DOHH2 (cell line): ENCODE measurements around the gene SLC1A1.

Experiments used
- EZH2phosphoT487 ChIP-seq: fragments of 200-600 bp; sonication (generic); IDR thresholded peaks from 2 replicates; pipeline ENCODE4 v1.6.1; 2017; ENCODE audit warnings: borderline replicate concordance, mild to moderate bottlenecking, antibody characterized with exemption, low read length, moderate library complexity, mixed read lengths
- TF ChIP-seq, protein P1 (sequence below): fragments of 200-600 bp; sonication (generic); IDR thresholded peaks from one replicate; pipeline ENCODE4 v1.5.1; 2014; ENCODE audit warnings: antibody characterized with exemption, mild to moderate bottlenecking, low read depth, low read length; ENCODE audit not compliant: poor library complexity, severe bottlenecking

DNA sequence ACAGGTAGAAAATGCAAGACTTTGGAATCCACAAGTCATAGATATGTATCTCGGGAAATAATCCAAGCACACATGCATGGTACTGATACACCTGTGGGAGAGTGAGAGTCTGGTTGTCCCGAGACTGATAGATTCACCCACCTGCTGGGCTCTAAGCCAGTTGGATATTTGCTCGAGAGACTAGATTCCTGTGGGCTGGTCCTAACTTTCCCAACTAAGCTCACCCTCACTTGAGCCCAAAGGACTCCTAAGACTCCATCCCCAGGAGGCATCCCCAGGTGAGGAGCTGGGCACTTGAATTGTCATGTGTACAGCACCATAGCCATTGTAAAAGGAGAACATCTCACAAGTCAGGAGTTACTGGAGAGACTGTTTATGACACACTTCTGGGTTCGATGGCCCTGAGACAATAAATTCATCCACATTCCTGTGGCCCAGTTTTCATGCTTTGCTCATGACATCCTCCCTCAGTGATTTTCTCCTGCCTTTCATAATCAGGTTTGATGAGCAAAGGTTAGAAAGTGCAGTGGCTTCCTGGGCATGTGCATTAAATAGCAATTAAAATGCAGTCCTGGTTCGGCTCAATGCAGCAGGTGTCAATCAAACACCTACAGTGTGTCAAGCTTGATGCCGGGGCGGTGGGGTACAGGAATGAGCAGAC lies 18.1 kb downstream of the SLC1A1 start:
- TF ChIP-seq, protein P1, sequence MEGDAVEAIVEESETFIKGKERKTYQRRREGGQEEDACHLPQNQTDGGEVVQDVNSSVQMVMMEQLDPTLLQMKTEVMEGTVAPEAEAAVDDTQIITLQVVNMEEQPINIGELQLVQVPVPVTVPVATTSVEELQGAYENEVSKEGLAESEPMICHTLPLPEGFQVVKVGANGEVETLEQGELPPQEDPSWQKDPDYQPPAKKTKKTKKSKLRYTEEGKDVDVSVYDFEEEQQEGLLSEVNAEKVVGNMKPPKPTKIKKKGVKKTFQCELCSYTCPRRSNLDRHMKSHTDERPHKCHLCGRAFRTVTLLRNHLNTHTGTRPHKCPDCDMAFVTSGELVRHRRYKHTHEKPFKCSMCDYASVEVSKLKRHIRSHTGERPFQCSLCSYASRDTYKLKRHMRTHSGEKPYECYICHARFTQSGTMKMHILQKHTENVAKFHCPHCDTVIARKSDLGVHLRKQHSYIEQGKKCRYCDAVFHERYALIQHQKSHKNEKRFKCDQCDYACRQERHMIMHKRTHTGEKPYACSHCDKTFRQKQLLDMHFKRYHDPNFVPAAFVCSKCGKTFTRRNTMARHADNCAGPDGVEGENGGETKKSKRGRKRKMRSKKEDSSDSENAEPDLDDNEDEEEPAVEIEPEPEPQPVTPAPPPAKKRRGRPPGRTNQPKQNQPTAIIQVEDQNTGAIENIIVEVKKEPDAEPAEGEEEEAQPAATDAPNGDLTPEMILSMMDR = no peak
- TF ChIP-seq EZH2phosphoT487 = no peak
